ENCODE measurements around the gene ZCCHC4.

The ZCCHC4 gene

GRCh38 chr4:25283948-25284347, 28.6 kb upstream of the ZCCHC4 start:
- Histone ChIP-seq H3K4me3 (ENCODE audit: low read length) (no peak overlapping the region), H3K36me3 (ENCODE audit: control insufficient read depth, low read length) (peaks cover 4% of the 10 kb centered on the region; the same call in 1 of the 2 replicates), H3K27me3 (ENCODE audit: control insufficient read depth, low read length) (no peaks in the 10 kb centered on the region), H3K9me2 (replicated peaks; ENCODE audit: control insufficient read depth, low read length) (no peaks in the 10 kb centered on the region), H3K27ac (ENCODE audit: low read depth, low read length) (no peak overlapping the region), H3F3A (ENCODE audit: control insufficient read depth, insufficient read depth) (peaks cover 2% of the 10 kb centered on the region; the same call in 1 of the 2 replicates), H3K79me2 (ENCODE audit: control insufficient read depth, low read length) (no peaks in the 10 kb centered on the region), H3K9me3 (ENCODE audit: control insufficient read depth, insufficient read depth, low read length) (no peaks in the 10 kb centered on the region; the same call in 1 of the 2 replicates), H3K4me1 (ENCODE audit: control insufficient read depth, low read length) (no peaks in the 10 kb centered on the region), H3K4me2 (ENCODE audit: low read length) (no peak overlapping the region), H4K20me1 (ENCODE audit: control insufficient read depth, insufficient read depth, low read depth, low read length) (no peaks in the 10 kb centered on the region)
- TF ChIP-seq, protein P1, sequence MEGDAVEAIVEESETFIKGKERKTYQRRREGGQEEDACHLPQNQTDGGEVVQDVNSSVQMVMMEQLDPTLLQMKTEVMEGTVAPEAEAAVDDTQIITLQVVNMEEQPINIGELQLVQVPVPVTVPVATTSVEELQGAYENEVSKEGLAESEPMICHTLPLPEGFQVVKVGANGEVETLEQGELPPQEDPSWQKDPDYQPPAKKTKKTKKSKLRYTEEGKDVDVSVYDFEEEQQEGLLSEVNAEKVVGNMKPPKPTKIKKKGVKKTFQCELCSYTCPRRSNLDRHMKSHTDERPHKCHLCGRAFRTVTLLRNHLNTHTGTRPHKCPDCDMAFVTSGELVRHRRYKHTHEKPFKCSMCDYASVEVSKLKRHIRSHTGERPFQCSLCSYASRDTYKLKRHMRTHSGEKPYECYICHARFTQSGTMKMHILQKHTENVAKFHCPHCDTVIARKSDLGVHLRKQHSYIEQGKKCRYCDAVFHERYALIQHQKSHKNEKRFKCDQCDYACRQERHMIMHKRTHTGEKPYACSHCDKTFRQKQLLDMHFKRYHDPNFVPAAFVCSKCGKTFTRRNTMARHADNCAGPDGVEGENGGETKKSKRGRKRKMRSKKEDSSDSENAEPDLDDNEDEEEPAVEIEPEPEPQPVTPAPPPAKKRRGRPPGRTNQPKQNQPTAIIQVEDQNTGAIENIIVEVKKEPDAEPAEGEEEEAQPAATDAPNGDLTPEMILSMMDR (IDR thresholded peaks at IDR 0.05; ENCODE audit: low read depth, low read length, poor library complexity, severe bottlenecking), result no peak
- TF ChIP-seq EZH2phosphoT487 (IDR thresholded peaks at IDR 0.05; ENCODE audit: borderline replicate concordance, low read length), result no peak

- Histone ChIP-seq H3K4me2 (ENCODE audit: low read length) (no peak overlapping the region), H3K79me2 (ENCODE audit: control insufficient read depth, low read length) (no peaks in the 10 kb centered on the region), H3F3A (ENCODE audit: control insufficient read depth, insufficient read depth) (peaks cover 2% of the 10 kb centered on the region; the same call in 1 of the 2 replicates), H3K9me3 (ENCODE audit: control insufficient read depth, insufficient read depth, low read length) (no peaks in the 10 kb centered on the region; the same call in 1 of the 2 replicates), H3K9me2 (replicated peaks; ENCODE audit: control insufficient read depth, low read length) (no peaks in the 10 kb centered on the region), H3K27ac (ENCODE audit: low read depth, low read length) (no peak overlapping the region), H4K20me1 (ENCODE audit: control insufficient read depth, insufficient read depth, low read depth, low read length) (no peaks in the 10 kb centered on the region), H3K27me3 (ENCODE audit: control insufficient read depth, low read length) (no peaks in the 10 kb centered on the region), H3K4me3 (ENCODE audit: low read length) (no peak overlapping the region), H3K4me1 (ENCODE audit: control insufficient read depth, low read length) (no peaks in the 10 kb centered on the region), H3K36me3 (ENCODE audit: control insufficient read depth, low read length) (peaks cover 4% of the 10 kb centered on the region; the same call in 1 of the 2 replicates)
- TF ChIP-seq EZH2phosphoT487 (IDR thresholded peaks at IDR 0.05; ENCODE audit: borderline replicate concordance, low read length), result no peak
- TF ChIP-seq, protein P1 (IDR thresholded peaks at IDR 0.05; ENCODE audit: low read depth, low read length, poor library complexity, severe bottlenecking), result no peak
These were observed 28.1 kb upstream of the ZCCHC4 start for GRCh38 chr4:25284466-25284865.

- H4K20me1 ChIP-seq (ENCODE audit: control insufficient read depth, insufficient read depth, low read depth, low read length), result no peaks in the 10 kb centered on the region
- H3K27ac ChIP-seq (ENCODE audit: low read depth, low read length), result no peak overlapping the region
- no peak overlapping the region for H3K4me2 ChIP-seq (ENCODE audit: low read length)
- no peak overlapping the region for H3K4me3 ChIP-seq (ENCODE audit: low read length)
- H3K36me3 ChIP-seq (ENCODE audit: control insufficient read depth, low read length), result no peaks in the 10 kb centered on the region
- no peaks in the 10 kb centered on the region for H3K4me1 ChIP-seq (ENCODE audit: control insufficient read depth, low read length)
- no peaks in the 10 kb centered on the region for H3K27me3 ChIP-seq (ENCODE audit: control insufficient read depth, low read length)
- H3K79me2 ChIP-seq (ENCODE audit: control insufficient read depth, low read length), result no peaks in the 10 kb centered on the region
- no peaks in the 10 kb centered on the region for H3K9me2 ChIP-seq (replicated peaks; ENCODE audit: control insufficient read depth, low read length)
- no peaks in the 10 kb centered on the region for H3F3A ChIP-seq (ENCODE audit: control insufficient read depth, insufficient read depth)
- TF ChIP-seq EZH2phosphoT487 (IDR thresholded peaks at IDR 0.05; ENCODE audit: borderline replicate concordance, low read length), result no peak
- TF ChIP-seq, protein P1 (IDR thresholded peaks at IDR 0.05; ENCODE audit: low read depth, low read length, poor library complexity, severe bottlenecking), result no peak
- no peaks in the 10 kb centered on the region; the same call in 1 of the 2 replicates for H3K9me3 ChIP-seq (ENCODE audit: control insufficient read depth, insufficient read depth, low read length)
These were observed 22.0 kb upstream of the ZCCHC4 start for GRCh38 chr4:25290490-25291067.
